ENCODE data around the gene DDX24. TPM values are rescaled to one million over a fixed set of nuclear protein-coding genes. Genes with fewer than 3 reads are reported as not detected.

The DDX24 gene
- total and polyA plus RNA-seq, 9 of the 15 experiments (the other 6 are each of a cell fraction or from before 2014, with no cell fraction given) = 82.4 to 175 (median 122) TPM

- WGBS (ENCODE audit: insufficient coverage, low coverage, missing lambda C conversion rate) = 2% methylated on average over 6 of the region's 6 CpGs
- in situ Hi-C loops (cut with MboI) = loop anchor here (5.0 kb wide), 1 partner anchor 58 kb away; no protein-coding TSS in a partner anchor
Measured at GRCh38 chr14:94000267-94000666, 80.7 kb downstream of the DDX24 start.

GRCh38 chr14:93999573-93999972 is 81.4 kb downstream of the DDX24 start:
- Histone ChIP-seq H3K27ac (ENCODE audit: extremely low read depth, low read depth, low read length) (no peak overlapping the region), H3K36me3 (ENCODE audit: control insufficient read depth, insufficient read depth, low read length) (no peaks in the 10 kb centered on the region), H3K9ac (ENCODE audit: insufficient read depth in 1 of 2, low read depth in 2 of 2, low read length in 2 of 2) (no peak overlapping the region), H3K4me2 (ENCODE audit: insufficient read depth, low read length) (no peak overlapping the region), H3K79me2 (ENCODE audit: control insufficient read depth, insufficient read depth, low read length) (no peaks in the 10 kb centered on the region), H3K4me3 (no peak overlapping the region), H4K20me1 (replicated peaks; ENCODE audit: control insufficient read depth, insufficient read depth, low read length) (0 out of 2 replicates have a peak, but pooled peaks cover 5% of the 10 kb centered on the region), H3K4me1 (replicated peaks in 1 of 2; ENCODE audit: control insufficient read depth in 2 of 2, insufficient read depth in 2 of 2, low read length in 2 of 2) (peaks cover 0 to 6% of the 10 kb centered on the region in 2 experiments; a peak in 2 of 5 replicates), H2AFZ (ENCODE audit: low read depth, low read length) (no peak overlapping the region), H3K27me3 (ENCODE audit: control insufficient read depth in 2 of 2, insufficient read depth in 2 of 2, low read length in 2 of 2) (peaks cover 0 to 18% of the 10 kb centered on the region in 2 experiments; a peak in 2 of 5 replicates), H3K9me3 (replicated peaks; ENCODE audit: control insufficient read depth, insufficient read depth, low read depth, low read length) (no peaks in the 10 kb centered on the region), H3K9me1 (ENCODE audit: control insufficient read depth, insufficient read depth, low read length) (no peaks in the 10 kb centered on the region)
- intact Hi-C loops (cut with micrococcal nuclease) (no loop called here), in situ Hi-C loops (cut with MboI) (no loop called here)
- DNase-seq (ENCODE audit: extremely low read depth in 1 of 4, low spot score in 3 of 4) = no peak
- 7% methylated on average over 7 of the region's 8 CpGs for WGBS (ENCODE audit: insufficient coverage, low coverage, missing lambda C conversion rate)
- TF ChIP-seq RBM25 (IDR thresholded peaks at IDR 0.05; ENCODE audit: low read depth, low read length, severe bottlenecking) = peak; percentile 43
- TF ChIP-seq ERF (CRISPR knock-in tag; IDR thresholded peaks at IDR 0.05) = no peak
- FAIRE-seq = no peak
- ATAC-seq = no peak
- BruUV-seq (replicated peaks) = no TSS peak
- ChIA-PET CTCF (ENCODE audit: low intra/inter-chr PET ratio) (interaction anchor here (0.9 kb wide), 1 partner anchor 59 kb away, joined by 4 read pairs; no protein-coding TSS in a partner anchor), POLR2A (interaction anchor here (0.6 kb wide), 1 partner anchor 141 kb away, joined by 3 read pairs; no protein-coding TSS in a partner anchor)

More at GRCh38 chr14:94000267-94000666, 80.7 kb downstream of the DDX24 start:
- Histone ChIP-seq H3K79me2 (ENCODE audit: control insufficient read depth, insufficient read depth, low read length) (no peaks in the 10 kb centered on the region), H3K9me3 (replicated peaks; ENCODE audit: control insufficient read depth, insufficient read depth, low read depth, low read length) (no peaks in the 10 kb centered on the region), H3K4me2 (ENCODE audit: insufficient read depth, low read length) (no peak overlapping the region), H3K27ac (ENCODE audit: extremely low read depth, low read depth, low read length) (no peak overlapping the region), H3K9me1 (ENCODE audit: control insufficient read depth, insufficient read depth, low read length) (no peaks in the 10 kb centered on the region), H3K4me3 (no peak overlapping the region), H2AFZ (ENCODE audit: low read depth, low read length) (no peak overlapping the region), H3K9ac (ENCODE audit: insufficient read depth in 1 of 2, low read depth in 2 of 2, low read length in 2 of 2) (no peak overlapping the region), H4K20me1 (replicated peaks; ENCODE audit: control insufficient read depth, insufficient read depth, low read length) (0 out of 2 replicates have a peak, but pooled peaks cover 5% of the 10 kb centered on the region), H3K36me3 (ENCODE audit: control insufficient read depth, insufficient read depth, low read length) (no peaks in the 10 kb centered on the region), H3K27me3 (ENCODE audit: control insufficient read depth in 2 of 2, insufficient read depth in 2 of 2, low read length in 2 of 2) (peaks cover 0 to 18% of the 10 kb centered on the region in 2 experiments; a peak in 3 of 5 replicates), H3K4me1 (replicated peaks in 1 of 2; ENCODE audit: control insufficient read depth in 2 of 2, insufficient read depth in 2 of 2, low read length in 2 of 2) (peaks cover 0 to 6% of the 10 kb centered on the region in 2 experiments; a peak in 2 of 5 replicates)
- ATAC-seq (no peak), DNase-seq (ENCODE audit: extremely low read depth in 1 of 4, low spot score in 3 of 4) (no peak), FAIRE-seq (no peak)
- intact Hi-C loops (cut with micrococcal nuclease) = loop anchor here (5.0 kb wide), 2 partner anchors 63 to 343 kb away; no protein-coding TSS in a partner anchor
- BruUV-seq (replicated peaks) = no TSS peak
- TF ChIP-seq ZFP36 (IDR thresholded peaks at IDR 0.05; ENCODE audit: low read depth, low read length, partially characterized antibody) (peak; percentile 88), TAL1 (IDR thresholded peaks at IDR 0.05) (no peak), DNMT1 (IDR thresholded peaks at IDR 0.05) (no peak), MEF2A (IDR thresholded peaks at IDR 0.05; ENCODE audit: control insufficient read depth, low read depth, low read length) (no peak)
- ChIA-PET POLR2A (interaction anchor here (0.5 kb wide), 1 partner anchor 8 kb away, joined by 3 read pairs; no protein-coding TSS in a partner anchor), CTCF (ENCODE audit: low intra/inter-chr PET ratio) (no interaction called here)
